ENCODE results near the gene DOCK4.

Gene DOCK4

DNA sequence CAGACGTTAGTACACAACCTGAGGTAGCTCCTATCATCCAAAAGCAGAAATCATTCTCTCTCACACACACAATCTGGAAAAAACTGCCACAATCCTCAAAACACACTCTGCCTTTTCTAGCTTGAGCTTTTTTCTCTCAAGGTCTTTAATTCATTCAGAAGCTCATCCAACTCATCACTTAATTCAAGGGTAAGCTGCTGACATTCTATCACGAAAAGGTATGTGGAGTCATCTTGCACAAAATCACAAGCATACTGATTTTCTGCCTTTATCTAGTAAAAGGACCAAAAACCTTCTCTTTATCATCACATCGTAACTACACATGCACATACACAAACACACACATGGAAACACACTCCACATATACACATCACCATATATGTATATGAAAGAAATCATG lies 32.0 kb downstream of the DOCK4 start:
- Histone ChIP-seq H3K27me3 (ENCODE audit: insufficient read depth, low read length, poor library complexity, severe bottlenecking) (no peaks in the 10 kb centered on the region), H4K20me1 (ENCODE audit: insufficient read depth, low read length, poor library complexity, severe bottlenecking) (no peaks in the 10 kb centered on the region), H3K9me3 (ENCODE audit: insufficient read depth, low read depth, low read length) (no peaks in the 10 kb centered on the region), H3K4me2 (ENCODE audit: low read depth, low read length, poor library complexity, severe bottlenecking) (no peak overlapping the region), H3K4me1 (ENCODE audit: insufficient read depth, low read length, poor library complexity, severe bottlenecking) (no peaks in the 10 kb centered on the region), H3K79me2 (ENCODE audit: insufficient read depth, low read length) (no peaks in the 10 kb centered on the region), H2AFZ (ENCODE audit: low read length) (no peak overlapping the region), H3K9ac (ENCODE audit: low read depth, low read length, poor library complexity, severe bottlenecking) (no peak overlapping the region), H3K36me3 (ENCODE audit: insufficient read depth, low read length) (no peaks in the 10 kb centered on the region), H3K9me2 (replicated peaks; ENCODE audit: low read depth, low read length) (no peaks in the 10 kb centered on the region), H3K4me3 (ENCODE audit: low read length, poor library complexity, severe bottlenecking) (no peak overlapping the region), H3F3A (ENCODE audit: low read depth) (no peaks in the 10 kb centered on the region)
- TF ChIP-seq, protein P1, sequence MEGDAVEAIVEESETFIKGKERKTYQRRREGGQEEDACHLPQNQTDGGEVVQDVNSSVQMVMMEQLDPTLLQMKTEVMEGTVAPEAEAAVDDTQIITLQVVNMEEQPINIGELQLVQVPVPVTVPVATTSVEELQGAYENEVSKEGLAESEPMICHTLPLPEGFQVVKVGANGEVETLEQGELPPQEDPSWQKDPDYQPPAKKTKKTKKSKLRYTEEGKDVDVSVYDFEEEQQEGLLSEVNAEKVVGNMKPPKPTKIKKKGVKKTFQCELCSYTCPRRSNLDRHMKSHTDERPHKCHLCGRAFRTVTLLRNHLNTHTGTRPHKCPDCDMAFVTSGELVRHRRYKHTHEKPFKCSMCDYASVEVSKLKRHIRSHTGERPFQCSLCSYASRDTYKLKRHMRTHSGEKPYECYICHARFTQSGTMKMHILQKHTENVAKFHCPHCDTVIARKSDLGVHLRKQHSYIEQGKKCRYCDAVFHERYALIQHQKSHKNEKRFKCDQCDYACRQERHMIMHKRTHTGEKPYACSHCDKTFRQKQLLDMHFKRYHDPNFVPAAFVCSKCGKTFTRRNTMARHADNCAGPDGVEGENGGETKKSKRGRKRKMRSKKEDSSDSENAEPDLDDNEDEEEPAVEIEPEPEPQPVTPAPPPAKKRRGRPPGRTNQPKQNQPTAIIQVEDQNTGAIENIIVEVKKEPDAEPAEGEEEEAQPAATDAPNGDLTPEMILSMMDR (conservative IDR thresholded peaks at IDR 0.05; ENCODE audit: low read length): no peak
- TF ChIP-seq EZH2phosphoT487 (IDR thresholded peaks at IDR 0.05; ENCODE audit: borderline replicate concordance): no peak

DNA sequence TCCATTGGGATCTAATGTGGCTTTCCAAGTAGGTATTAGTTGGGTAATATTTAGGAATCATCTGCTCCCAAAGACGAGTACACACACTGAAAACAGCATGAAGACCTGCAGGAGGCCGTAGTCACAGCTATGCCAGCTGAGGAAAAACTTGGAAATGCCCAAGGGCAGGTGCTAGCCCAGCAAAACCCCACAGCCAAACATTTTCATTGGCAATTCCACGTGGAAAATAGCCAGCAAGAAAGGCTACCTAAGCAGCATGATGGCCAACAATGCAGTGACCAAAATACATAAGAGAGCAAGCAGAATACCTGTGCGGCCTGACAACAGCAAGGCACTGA lies 32.7 kb downstream of the DOCK4 start:
- TF ChIP-seq, protein P1 (conservative IDR thresholded peaks at IDR 0.05; ENCODE audit: low read length): no peak
- TF ChIP-seq EZH2phosphoT487 (IDR thresholded peaks at IDR 0.05; ENCODE audit: borderline replicate concordance): no peak
- Histone ChIP-seq H3K9me3 (ENCODE audit: insufficient read depth, low read depth, low read length) (no peaks in the 10 kb centered on the region), H3K9me2 (replicated peaks; ENCODE audit: low read depth, low read length) (no peaks in the 10 kb centered on the region), H3K4me3 (ENCODE audit: low read length, poor library complexity, severe bottlenecking) (no peak overlapping the region), H3K36me3 (ENCODE audit: insufficient read depth, low read length) (no peaks in the 10 kb centered on the region), H3K4me1 (ENCODE audit: insufficient read depth, low read length, poor library complexity, severe bottlenecking) (no peaks in the 10 kb centered on the region), H3K27me3 (ENCODE audit: insufficient read depth, low read length, poor library complexity, severe bottlenecking) (no peaks in the 10 kb centered on the region), H3K9ac (ENCODE audit: low read depth, low read length, poor library complexity, severe bottlenecking) (no peak overlapping the region), H4K20me1 (ENCODE audit: insufficient read depth, low read length, poor library complexity, severe bottlenecking) (no peaks in the 10 kb centered on the region), H3K79me2 (ENCODE audit: insufficient read depth, low read length) (no peaks in the 10 kb centered on the region), H3F3A (ENCODE audit: low read depth) (no peaks in the 10 kb centered on the region), H2AFZ (ENCODE audit: low read length) (no peak overlapping the region), H3K4me2 (ENCODE audit: low read depth, low read length, poor library complexity, severe bottlenecking) (no peak overlapping the region)

DNA sequence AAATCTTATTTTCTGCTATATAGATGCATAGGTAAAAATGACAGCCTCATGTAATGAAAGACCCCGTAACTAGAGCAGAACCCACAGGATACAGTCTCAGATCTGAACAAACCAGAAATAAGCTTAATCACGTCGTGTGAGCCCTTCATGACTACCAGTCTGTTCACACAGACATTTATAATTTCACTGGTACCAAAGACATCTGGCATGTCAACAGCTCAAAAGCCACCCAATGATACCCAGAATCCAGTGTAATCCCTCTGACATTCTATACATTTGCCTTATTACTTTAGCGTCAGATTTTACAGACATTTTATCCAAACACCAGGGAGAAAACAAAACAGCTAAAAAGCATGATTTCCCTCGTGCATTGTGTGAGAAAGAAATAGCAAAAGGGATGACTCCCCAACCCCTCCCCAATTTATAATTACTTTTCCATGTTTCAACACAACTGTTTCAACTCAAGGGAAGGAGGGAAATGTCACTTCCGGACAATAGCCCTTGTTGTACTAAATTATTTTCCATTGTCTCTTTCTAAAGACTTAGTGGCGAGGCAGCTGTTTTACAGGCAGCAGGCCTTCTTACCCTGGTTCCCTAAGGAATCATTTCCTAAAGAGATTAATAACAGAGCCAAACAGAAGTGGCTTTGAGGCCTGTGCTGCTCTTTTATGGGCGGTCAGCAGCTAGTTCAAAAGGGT lies 33.2 kb downstream of the DOCK4 start:
- Histone ChIP-seq H4K20me1 (ENCODE audit: insufficient read depth, low read length, poor library complexity, severe bottlenecking) (no peaks in the 10 kb centered on the region), H3K4me2 (ENCODE audit: low read depth, low read length, poor library complexity, severe bottlenecking) (no peak overlapping the region), H3K36me3 (ENCODE audit: insufficient read depth, low read length) (no peaks in the 10 kb centered on the region), H3K79me2 (ENCODE audit: insufficient read depth, low read length) (no peaks in the 10 kb centered on the region), H3K9me3 (ENCODE audit: insufficient read depth, low read depth, low read length) (no peaks in the 10 kb centered on the region), H3K4me1 (ENCODE audit: insufficient read depth, low read length, poor library complexity, severe bottlenecking) (no peaks in the 10 kb centered on the region), H2AFZ (ENCODE audit: low read length) (no peak overlapping the region), H3F3A (ENCODE audit: low read depth) (no peaks in the 10 kb centered on the region), H3K27me3 (ENCODE audit: insufficient read depth, low read length, poor library complexity, severe bottlenecking) (no peaks in the 10 kb centered on the region), H3K9me2 (replicated peaks; ENCODE audit: low read depth, low read length) (no peaks in the 10 kb centered on the region), H3K9ac (ENCODE audit: low read depth, low read length, poor library complexity, severe bottlenecking) (no peak overlapping the region), H3K4me3 (ENCODE audit: low read length, poor library complexity, severe bottlenecking) (no peak overlapping the region)
- no peak for TF ChIP-seq EZH2phosphoT487 (IDR thresholded peaks at IDR 0.05; ENCODE audit: borderline replicate concordance)
- TF ChIP-seq, protein P1 (conservative IDR thresholded peaks at IDR 0.05; ENCODE audit: low read length): no peak
